OCI-LY1 (cell line): ENCODE results near the gene KRT77.

Experiments used
- H2AFZ ChIP-seq: fragments of 200-600 bp; sonication (generic), shearing (Covaris generic); 2 replicates; pipeline ENCODE4 v1.6.0; 2014; ENCODE audit warnings: antibody characterized with exemption, mild to moderate bottlenecking, low read length
- H3F3A ChIP-seq: fragments of 200-600 bp; sonication (generic), shearing (Covaris generic); 2 replicates; pipeline ENCODE4 v1.6.0; 2014; ENCODE audit warnings: mild to moderate bottlenecking, antibody characterized with exemption, low read length, moderate library complexity; ENCODE audit not compliant: insufficient read depth
- H3K27ac ChIP-seq: fragments of 200-600 bp; sonication (generic); 2 replicates; pipeline ENCODE4 v1.5.1; 2014; ENCODE audit warnings: low read length, mixed run types, mild to moderate bottlenecking, low read depth; ENCODE audit not compliant: poor library complexity, severe bottlenecking
- H3K27me3 ChIP-seq: fragments of 200-600 bp; sonication (generic); 2 replicates; pipeline ENCODE4 v1.6.0; 2014; ENCODE audit warnings: antibody characterized with exemption, mild to moderate bottlenecking, low read length, moderate library complexity; ENCODE audit not compliant: insufficient read depth
- H3K36me3 ChIP-seq: fragments of 200-600 bp; sonication (generic); 2 replicates; pipeline ENCODE4 v1.6.1; 2014; ENCODE audit warnings: mild to moderate bottlenecking, antibody characterized with exemption, low read length, moderate library complexity, mixed read lengths; ENCODE audit not compliant: insufficient read depth
- H3K4me1 ChIP-seq: fragments of 200-600 bp; sonication (generic); 2 replicates; pipeline ENCODE4 v1.5.1; 2014; ENCODE audit warnings: mild to moderate bottlenecking, low read length, moderate library complexity; ENCODE audit not compliant: insufficient read depth, severe bottlenecking
- H3K4me2 ChIP-seq: fragments of 200-600 bp; sonication (generic), shearing (Covaris generic); 2 replicates; pipeline ENCODE4 v1.6.1; 2014; ENCODE audit warnings: low read length
- H3K4me3 ChIP-seq: fragments of 200-600 bp; sonication (generic); 2 replicates; pipeline ENCODE4 v1.5.1; 2014; ENCODE audit warnings: low read length, low read depth, mild to moderate bottlenecking, mixed read lengths; ENCODE audit not compliant: poor library complexity, severe bottlenecking
- H3K79me2 ChIP-seq: fragments of 200-600 bp; shearing (Covaris generic); 2 replicates; pipeline ENCODE4 v1.6.1; 2016; ENCODE audit warnings: mixed run types, low read length, mixed read lengths; ENCODE audit not compliant: insufficient read depth
- H3K9ac ChIP-seq: fragments of 200-600 bp; sonication (generic), shearing (Covaris generic); 2 replicates; pipeline ENCODE4 v1.6.1; 2014; ENCODE audit warnings: mild to moderate bottlenecking, low read length, mixed read lengths
- H3K9me2 ChIP-seq: fragments of 200-600 bp; sonication (generic), shearing (Covaris generic); 2 replicates; pipeline ENCODE4 v1.6.1; 2014; ENCODE audit warnings: low read depth, mild to moderate bottlenecking, low read length, mixed read lengths
- H3K9me3 ChIP-seq: fragments of 200-600 bp; shearing (Covaris generic); 2 replicates; pipeline ENCODE4 v1.6.1; 2014; ENCODE audit warnings: low read length, mixed read lengths
- H4K20me1 ChIP-seq: fragments of 200-600 bp; sonication (generic), shearing (Covaris generic); 2 replicates; pipeline ENCODE4 v1.6.0; 2016; ENCODE audit warnings: mild to moderate bottlenecking, low read length; ENCODE audit not compliant: insufficient read depth
- CTCF ChIP-seq: fragments of 200-600 bp; sonication (generic), shearing (Covaris generic); IDR thresholded peaks from 2 replicates; pipeline ENCODE4 v1.5.1; 2017; ENCODE audit warnings: mild to moderate bottlenecking, antibody characterized with exemption, low read length, moderate library complexity, mixed read lengths
- EZH2 ChIP-seq: fragments of 200-600 bp; sonication (generic), shearing (Covaris generic); IDR thresholded peaks from 2 replicates; pipeline ENCODE4 v1.8.0; 2017; ENCODE audit warnings: borderline replicate concordance, mixed run types, mild to moderate bottlenecking, antibody characterized with exemption, low read length, moderate library complexity, mixed read lengths

The KRT77 gene

GRCh38 chr12:52646613-52647012 lies 56.7 kb downstream of the KRT77 start:
- H3K36me3 ChIP-seq = no peaks in the 10 kb centered on the region
- no peak overlapping the region for H3K9ac ChIP-seq
- no peak overlapping the region for H2AFZ ChIP-seq
- H3K27ac ChIP-seq = no peak overlapping the region
- TF ChIP-seq EZH2 = no peak
- no peak for TF ChIP-seq CTCF
- no peaks in the 10 kb centered on the region for H3K9me3 ChIP-seq
- no peak overlapping the region for H3K4me2 ChIP-seq
- H3K4me1 ChIP-seq = no peaks in the 10 kb centered on the region
- no peaks in the 10 kb centered on the region for H4K20me1 ChIP-seq
- no peaks in the 10 kb centered on the region; the same call in 1 of the 2 replicates for H3K27me3 ChIP-seq
- H3K79me2 ChIP-seq = no peaks in the 10 kb centered on the region
- H3F3A ChIP-seq = no peaks in the 10 kb centered on the region
- H3K9me2 ChIP-seq = no peaks in the 10 kb centered on the region
- H3K4me3 ChIP-seq = no peak overlapping the region

- Histone ChIP-seq H3K4me1 (no peaks in the 10 kb centered on the region), H3K9me3 (no peaks in the 10 kb centered on the region), H3K79me2 (no peaks in the 10 kb centered on the region), H3K4me2 (no peak overlapping the region), H3K36me3 (no peaks in the 10 kb centered on the region), H4K20me1 (no peaks in the 10 kb centered on the region), H3F3A (no peaks in the 10 kb centered on the region), H2AFZ (no peak overlapping the region), H3K9me2 (no peaks in the 10 kb centered on the region), H3K4me3 (no peak overlapping the region), H3K27me3 (no peaks in the 10 kb centered on the region; the same call in 1 of the 2 replicates), H3K27ac (no peak overlapping the region), H3K9ac (no peak overlapping the region)
- TF ChIP-seq CTCF (no peak), EZH2 (no peak)
These were observed 57.3 kb downstream of the KRT77 start for GRCh38 chr12:52645982-52646381.

GRCh38 chr12:52645120-52645761 lies 58.1 kb downstream of the KRT77 start:
- Histone ChIP-seq H3K4me2 (no peak overlapping the region), H3K79me2 (no peaks in the 10 kb centered on the region)

More at GRCh38 chr12:52645120-52645761, 58.1 kb downstream of the KRT77 start:
- Histone ChIP-seq H3K9me3 (no peaks in the 10 kb centered on the region), H3K36me3 (no peaks in the 10 kb centered on the region), H3K4me1 (no peaks in the 10 kb centered on the region), H4K20me1 (no peaks in the 10 kb centered on the region), H3K4me3 (no peak overlapping the region), H3K27me3 (no peaks in the 10 kb centered on the region; the same call in 1 of the 2 replicates), H3F3A (no peaks in the 10 kb centered on the region), H3K9me2 (no peaks in the 10 kb centered on the region), H2AFZ (no peak overlapping the region), H3K27ac (no peak overlapping the region), H3K9ac (no peak overlapping the region)
- TF ChIP-seq EZH2 (no peak), CTCF (no peak)
